GM21576 (cell line): ENCODE data around the gene PPIG.
"Not testable (repeated sequence)": the region's sequence is repeated elsewhere in the genome, so short reads cannot be mapped to it uniquely, and the experiment has no call there.

Source experiments
- ATAC-seq: cut with Tn5 transposase; IDR thresholded peaks from one replicate; pipeline ENCODE4 v1.9.1; 2021; ENCODE audit warnings: mild to moderate bottlenecking, moderate library complexity; ENCODE audit not compliant: unreplicated experiment

The PPIG gene

DNA sequence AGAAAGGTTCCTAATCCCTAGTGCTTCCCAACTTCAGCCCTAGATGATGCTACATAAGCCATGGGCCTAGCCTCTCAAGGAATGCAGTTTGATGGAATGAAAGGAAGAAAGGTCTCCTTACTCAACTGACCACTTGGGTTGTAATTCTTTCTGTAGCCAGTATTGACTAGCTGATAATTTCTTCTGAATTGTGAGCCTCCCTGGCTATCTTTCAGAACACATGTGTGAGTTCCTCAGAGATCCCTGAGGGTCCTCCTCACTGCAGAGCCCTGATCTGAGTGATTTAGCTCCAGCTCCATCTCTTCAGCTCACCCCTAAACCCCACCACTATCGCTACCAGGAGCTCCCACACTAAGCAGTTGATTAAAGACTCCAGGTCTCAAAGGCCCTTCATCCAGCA, 78.6 kb downstream of the PPIG start:
- no peak for ATAC-seq

DNA sequence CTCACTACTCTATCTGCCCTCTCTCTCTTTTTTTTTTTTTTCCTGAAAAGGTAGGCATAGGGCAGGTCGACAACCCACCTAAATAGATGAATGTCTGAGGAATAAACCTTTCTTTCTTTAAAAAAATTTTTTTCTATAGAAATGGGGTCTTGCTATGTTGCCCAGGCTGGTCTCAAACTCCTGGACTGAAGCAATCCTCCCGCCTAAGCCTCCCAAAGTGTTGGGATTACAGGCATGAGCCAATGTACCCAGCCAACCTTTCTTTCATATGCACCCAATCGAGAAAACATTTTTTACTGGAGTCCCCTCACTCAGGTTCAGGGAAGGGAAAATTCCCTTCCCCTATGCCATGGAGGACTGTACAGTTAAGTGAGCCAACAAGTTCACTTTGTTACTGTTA, 79.1 kb downstream of the PPIG start:
- ATAC-seq, result no peak

DNA sequence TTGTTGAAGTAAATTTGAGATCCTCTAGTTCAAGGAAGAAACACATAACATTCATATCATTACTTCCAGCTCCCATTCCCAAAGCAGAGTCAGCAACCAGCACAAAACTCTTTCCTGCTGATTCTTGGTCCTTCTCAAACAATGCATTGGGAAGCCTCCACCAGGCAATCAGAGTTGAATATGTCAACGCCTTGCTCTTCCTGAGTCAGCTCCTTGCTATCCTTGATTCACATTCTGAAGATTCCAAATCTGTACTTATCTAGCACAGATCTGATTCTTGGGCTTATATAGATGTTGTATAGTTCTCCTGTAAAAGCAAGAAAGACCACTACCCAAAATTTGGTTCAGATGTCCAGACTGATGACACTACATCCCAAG, 80.4 kb downstream of the PPIG start:
- ATAC-seq, result no peak

DNA sequence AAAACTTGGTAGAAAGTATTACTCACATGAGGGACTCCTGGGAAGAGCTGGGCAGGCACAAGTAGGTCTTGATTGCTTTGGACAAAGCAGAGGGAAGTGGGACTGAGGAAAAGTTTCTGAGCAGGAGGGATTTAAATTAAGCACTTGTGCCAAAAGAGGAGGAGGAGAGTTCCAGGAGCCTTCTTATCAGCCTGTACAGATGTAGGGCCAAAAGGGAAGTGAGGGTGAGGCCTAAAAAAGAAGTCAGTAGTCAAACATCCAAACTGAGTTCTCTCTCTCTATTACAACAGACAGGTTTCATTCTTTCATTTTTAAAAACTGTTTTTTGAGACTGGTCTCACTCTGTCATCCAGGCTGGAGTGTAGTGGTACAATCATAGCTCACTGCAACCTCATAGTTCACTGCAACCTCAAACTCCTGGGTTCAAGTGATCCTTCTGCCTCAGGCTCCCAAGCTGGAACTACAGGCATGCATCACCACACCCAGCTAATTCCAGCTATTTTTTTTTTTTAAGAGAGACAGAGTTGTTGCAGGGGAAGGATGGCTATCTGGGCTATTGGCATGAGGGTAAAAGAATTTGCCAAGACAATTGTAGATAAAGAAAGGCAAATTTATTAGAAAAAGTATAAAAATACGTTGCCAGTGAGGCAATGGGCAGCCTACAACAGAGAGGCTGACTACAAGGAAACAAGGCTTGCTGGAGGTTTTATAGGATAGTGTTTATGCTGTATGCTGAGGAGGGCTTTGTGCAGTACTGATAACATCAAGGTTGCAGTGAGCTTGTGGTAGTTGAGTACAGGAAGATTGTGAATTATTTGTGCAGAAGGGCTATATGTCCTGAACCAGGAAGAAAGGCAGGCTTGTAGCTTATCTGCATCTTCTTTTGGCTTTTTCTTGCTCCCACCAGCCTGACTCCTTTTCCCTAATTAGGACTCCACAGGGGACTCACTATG, 81.1 kb downstream of the PPIG start:
- ATAC-seq, result no peak

DNA sequence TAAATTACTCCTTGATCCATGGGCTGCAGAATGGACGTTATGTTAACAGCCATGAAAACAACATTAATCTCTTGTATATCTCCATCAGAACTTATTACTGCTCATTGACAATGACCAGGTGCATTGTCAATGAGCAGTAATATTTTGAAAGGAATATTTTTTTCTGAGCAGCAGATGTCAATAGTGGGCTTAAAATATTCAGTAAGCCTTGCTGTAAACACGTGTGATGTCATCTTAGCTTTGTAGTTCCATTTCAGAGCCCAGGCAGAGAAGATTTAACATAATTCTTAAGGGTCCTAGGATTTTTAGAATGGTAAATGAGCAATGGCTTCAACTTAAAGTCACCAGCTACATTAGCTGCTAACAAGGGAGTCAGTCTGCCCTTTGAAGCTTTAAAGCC, 83.4 kb downstream of the PPIG start:
- no peak for ATAC-seq

DNA sequence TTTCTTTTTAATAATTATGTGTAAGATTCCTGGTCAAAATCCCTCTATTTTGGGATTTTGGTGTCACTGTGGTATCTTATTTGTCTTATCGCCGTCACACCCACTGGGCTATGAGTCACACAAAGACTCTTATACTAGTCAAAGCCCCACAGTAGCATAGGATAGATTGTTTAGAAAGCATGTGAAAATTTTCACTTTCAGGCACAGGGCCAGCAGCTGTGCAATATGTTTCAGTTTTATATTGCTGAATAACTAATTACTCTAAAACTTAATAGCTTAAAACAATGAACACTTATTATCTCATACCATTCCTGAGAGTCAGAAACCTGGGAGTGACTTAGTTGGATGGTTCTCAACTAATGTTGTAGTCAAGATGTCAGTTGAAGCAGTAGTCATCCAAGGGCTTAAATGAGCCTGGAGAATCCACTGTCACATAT, 86.1 kb downstream of the PPIG start:
- no peak for ATAC-seq

DNA sequence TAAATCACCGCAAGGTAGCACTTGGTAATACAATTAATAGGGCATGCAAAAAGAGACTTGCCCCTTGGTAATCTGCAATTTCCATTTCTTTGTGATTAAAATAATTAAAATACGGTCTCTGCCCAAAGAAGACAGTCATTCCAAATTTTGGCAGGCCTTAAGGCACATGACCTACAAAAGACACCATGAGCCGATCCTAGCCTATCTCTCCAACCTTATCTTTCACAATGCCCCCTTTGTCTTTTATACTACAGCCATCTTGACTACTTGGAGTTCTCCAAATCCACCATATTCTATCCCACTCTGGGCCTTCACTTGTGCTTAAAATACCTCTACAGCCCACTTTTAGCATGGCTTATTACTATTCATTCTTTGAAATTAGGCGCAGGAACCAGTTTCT, 86.8 kb downstream of the PPIG start:
- no peak for ATAC-seq

DNA sequence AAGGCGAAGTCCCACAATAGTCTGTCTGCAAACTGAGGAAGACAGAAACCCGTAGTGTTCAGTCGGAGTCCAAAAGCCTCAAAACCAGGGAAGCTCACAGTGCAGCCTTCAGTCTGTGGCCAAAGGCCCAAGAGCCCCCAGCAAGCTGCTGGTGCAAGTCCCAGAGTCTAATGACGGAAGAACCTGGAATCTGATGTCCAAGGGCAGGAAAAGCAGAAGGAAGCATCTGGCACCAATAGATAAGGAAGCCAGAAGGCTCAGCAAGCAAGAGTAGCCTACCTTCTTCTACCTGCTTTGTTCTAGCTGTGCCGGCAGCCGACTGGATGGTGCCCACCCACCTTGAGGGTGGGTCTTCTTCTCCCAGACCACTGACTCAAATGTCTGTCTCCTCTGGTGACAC, 88.3 kb downstream of the PPIG start:
- ATAC-seq, result no peak

DNA sequence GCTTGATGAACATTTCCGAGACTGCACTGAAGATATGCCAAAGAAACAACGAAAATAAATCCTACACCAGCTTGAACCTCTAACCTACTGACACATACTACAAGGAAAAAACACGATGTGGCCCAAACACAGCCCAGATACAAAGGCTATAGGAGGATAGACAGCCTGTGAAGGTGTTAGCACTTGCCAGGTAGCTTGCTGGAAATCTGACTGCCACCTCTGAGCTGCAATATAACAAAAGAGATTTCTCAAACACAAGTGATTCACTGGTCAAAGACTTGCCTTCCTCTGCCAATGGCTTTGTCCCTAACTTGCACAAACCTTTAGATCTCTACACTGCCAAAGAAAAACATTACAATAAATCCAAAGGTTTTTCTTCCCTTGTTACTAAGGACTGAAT, 89.0 kb downstream of the PPIG start:
- no peak for ATAC-seq

DNA sequence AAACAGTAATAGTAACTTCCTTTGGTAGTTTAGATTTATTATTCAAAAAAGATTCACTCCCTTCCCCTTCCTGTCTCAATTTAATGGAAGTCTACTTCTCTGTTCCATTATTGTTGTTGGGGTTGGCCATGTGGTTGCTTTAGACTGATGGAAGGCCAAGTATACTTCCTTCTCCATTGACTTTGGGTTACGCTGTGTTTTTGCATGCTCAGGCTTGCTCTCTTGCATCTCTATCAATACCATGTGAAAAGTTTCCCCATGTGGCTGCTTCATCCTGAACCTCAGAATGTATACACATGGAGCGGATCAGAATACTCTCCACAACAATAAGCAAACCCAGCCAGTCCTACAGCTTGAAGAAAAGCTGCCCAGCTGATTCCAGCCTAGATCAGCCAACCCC, 89.8 kb downstream of the PPIG start:
- ATAC-seq, result no peak

DNA sequence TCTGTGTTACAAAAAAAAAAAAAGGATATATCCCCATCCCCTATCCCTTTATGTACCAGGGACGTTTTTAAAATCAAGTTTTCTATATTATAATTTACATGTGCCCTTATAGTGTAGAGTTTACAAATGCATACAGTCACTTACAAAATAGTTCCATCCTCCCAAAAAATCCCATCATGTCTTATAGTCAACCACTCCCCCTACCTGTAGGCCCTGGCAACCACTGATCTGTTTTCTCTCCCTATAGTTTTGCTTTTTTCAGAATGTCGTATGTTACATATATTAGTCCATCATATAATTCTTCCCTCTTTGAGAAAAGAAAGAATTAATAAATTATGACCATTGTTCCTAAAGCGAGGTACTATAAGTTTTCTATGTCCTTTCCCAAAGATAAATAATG, 92.2 kb downstream of the PPIG start:
- no peak for ATAC-seq

DNA sequence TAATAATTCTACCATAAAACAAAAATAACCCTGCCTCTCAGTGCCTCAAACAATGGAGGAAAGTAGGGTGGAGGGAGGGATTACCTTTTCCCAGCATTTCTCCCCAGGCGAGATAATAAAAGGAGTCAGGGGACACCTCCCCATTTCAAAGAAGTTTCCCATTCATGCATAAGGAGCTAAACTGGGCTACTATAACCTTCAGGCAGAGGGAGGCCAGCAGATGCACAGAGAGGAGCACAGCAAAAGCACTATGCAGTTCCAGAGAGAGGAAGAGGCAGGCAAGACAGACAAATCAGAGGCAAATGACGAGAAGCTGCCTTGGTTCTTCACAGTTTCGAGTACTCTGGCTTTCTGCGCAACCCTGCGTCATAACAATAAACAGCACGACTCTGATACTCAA, 92.7 kb downstream of the PPIG start:
- no peak for ATAC-seq

DNA sequence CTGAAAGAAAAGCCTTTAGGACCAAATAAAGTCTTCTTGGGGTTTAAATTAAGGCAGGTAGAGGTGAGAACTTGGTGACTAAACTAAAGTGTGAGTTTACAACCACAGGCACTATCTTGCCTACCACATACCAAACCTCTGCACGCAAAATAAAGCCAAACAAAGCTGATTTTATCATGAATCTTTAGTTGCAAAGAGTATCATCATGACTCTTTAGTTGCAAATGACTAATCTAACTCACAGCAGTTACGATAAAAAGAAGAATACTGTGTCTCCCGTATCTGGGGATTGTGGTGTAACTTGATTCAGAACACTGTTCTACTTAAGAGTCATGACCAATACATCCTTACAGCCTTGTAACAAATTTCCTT, 98.9 kb downstream of the PPIG start:
- no peak for ATAC-seq

DNA sequence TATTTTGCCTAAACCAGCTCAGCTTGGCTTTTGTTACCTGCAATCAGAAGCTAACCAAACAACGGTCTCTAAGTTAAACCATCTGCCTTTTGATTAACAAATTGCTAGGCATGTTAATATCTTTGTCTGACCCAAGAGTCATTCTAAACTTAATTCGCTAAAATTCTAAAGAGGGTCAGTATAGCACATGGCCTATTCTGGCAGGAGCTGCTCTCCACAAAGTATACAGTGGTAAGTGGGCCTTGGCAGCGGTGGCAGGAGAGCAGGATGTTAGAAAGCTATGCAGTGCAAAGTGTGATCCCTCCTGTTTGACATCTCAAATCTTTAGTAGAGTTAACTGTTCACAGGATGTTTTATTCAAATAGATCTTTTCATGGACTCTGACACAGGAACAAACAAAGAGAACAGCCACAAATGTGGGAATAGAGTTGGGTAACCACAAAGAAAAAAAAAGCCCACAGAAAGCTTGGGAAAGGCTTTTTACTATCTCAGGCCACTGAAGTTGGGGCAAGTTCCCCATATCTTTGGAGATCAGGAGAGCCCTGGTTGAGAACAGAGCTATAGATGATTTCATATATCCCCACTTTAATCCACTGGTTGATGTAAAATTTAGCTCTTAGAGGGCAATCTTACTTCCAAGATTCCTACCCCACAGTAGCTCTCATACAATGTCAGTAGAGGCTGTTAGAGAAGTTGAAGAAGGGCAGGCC, 99.4 kb downstream of the PPIG start:
- no peak for ATAC-seq

DNA sequence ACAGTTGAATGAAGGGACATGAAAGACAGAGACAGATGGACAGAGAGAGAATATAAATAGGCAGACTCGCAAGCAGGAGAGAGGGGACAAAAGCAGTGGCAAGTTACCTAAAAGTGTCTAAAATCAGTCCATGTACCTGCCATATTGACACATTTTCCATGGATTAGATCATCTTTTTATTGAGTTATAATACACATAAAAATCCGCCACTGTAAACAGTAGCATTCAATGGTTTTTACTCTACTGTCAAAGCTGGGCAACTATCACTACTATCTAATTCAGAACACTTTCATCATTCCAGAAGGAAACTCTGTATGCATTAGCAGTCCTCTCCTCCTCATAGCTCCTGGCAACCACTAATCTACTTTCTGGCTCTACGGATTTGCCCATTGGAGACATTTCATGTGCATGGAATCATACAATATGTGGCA, 100.0 kb downstream of the PPIG start:
- no peak for ATAC-seq

DNA sequence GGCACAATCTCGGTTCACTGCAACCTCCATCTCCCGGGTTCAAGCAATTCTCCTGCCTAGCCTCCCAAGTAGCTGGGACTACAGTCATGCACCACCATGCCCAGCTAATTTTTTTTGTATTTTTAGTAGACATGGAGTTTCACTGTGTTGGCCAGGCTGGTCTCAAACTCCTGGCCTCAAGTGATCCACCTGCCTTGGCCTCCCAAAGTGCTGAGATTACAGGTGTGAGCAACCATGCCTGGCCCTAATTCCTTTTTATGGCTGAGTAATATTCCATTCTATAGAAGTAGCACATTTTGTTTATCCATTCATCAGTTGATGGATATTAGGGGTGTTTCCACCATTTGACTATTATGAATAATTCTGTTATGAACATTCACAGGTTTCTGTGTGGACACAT, 100.6 kb downstream of the PPIG start:
- ATAC-seq, result not testable (repeated sequence)

DNA sequence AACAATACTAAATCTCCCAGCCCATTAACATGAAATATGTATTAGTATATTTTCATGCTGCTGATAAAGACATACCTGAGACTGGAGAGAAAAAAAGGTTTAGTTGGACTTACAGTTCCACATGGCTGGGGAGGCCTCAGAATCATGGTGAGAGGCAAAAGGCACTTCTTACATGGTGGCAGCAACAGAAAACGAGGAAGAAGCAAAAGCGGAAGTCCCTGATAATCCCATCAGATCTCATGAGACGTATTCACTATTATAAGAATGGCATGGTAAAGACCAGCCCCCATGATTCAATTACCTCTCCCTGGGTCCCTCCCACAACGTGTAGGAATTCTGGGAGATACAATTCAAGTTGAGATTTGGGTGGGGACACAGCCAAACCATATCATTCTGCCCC, 102.7 kb downstream of the PPIG start:
- not testable (repeated sequence) for ATAC-seq

DNA sequence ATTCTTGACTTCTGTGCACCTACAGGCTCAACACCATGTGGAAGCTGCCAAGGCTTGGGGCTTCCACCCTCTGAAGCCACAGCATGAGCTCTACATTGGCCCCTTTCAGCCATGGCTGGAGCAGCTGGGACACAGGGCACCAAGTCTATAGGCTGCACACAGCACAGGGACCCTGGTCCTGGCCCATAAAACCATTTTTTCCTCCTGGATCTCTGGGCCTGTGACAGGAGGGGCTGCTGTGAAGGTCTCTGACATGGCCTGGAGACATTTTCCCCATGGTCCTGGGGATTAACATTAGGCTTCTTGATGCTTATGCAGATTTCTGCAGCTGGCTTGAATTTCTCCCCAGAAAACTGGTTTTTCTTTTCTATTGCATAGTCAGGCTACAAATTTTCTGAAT, 103.8 kb downstream of the PPIG start:
- not testable (repeated sequence) for ATAC-seq

DNA sequence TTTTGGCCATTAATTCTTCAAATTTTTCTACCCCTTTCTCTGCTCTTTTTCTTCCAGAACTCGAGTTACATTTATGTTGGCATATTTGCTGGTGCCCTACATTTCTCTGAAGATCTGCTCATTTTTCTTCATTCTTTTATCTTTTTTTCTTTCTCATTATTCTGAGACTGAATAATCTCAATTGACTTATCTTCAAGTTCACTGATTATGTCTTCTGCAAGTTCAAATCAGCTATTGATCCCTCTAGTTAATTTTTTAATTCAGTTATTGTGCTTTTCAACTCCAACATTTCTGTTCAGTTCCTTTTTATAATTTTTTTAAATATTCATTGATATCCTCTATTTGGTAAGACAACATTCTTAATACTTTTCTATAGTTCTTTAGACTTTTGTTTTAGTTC, 106.8 kb downstream of the PPIG start:
- ATAC-seq, result no peak
